Keratinocyte (primary cell): ENCODE results near the gene SERPINB4.
"Not testable (repeated sequence)": the region's sequence is repeated elsewhere in the genome, so short reads cannot be mapped to it uniquely, and the experiment has no call there.

Experiments used
- CTCF ChIP-seq, 3 experiments: IDR thresholded peaks in 1 of 3; conservative IDR thresholded peaks in 1 of 3; optimal IDR thresholded peaks in 1 of 3; 2 replicates in 2 of 3; 3 replicates in 1 of 3; pipeline versions ENCODE3 to v1.5.1; 2011; ENCODE audit warnings: low read length in 3 of 3, mild to moderate bottlenecking in 3 of 3, moderate library complexity in 2 of 3, control low read depth in 1 of 3, inconsistent platforms in 1 of 3; ENCODE audit not compliant: insufficient read depth in 2 of 3; ENCODE audit errors: extremely low read depth in 1 of 3
- EZH2 ChIP-seq: IDR thresholded peaks from one replicate; pipeline ENCODE4 v1.6.1; 2012; ENCODE audit warnings: inconsistent platforms, mild to moderate bottlenecking, low read length, moderate library complexity

GRCh38 chr18:63644694-63645093 is 638 bp upstream of the SERPINB4 start:
- TF ChIP-seq CTCF (optimal IDR thresholded peaks at IDR 0.05 in 1 of 3, IDR thresholded peaks at IDR 0.05 in 1 of 3, conservative IDR thresholded peaks at IDR 0.05 in 1 of 3; ENCODE audit: extremely low read depth in 1 of 3, insufficient read depth in 2 of 3, low read length in 3 of 3); EZH2: not testable (repeated sequence)
